CD4-positive, alpha-beta T cell (primary cell): ENCODE results near the gene PHKB. TPM values are rescaled to one million over a fixed set of nuclear protein-coding genes. Genes with fewer than 3 reads are reported as not detected.
"Not testable (repeated sequence)": the region's sequence is repeated elsewhere in the genome, so short reads cannot be mapped to it uniquely, and the experiment has no call there.

Source experiments
- ATAC-seq: fragments of 200-7000 bp; cut with Tn5 transposase; one replicate; pipeline ENCODE4 v1.10.0; 2022; ENCODE audit warnings: mild to moderate bottlenecking; ENCODE audit not compliant: poor library complexity
- CTCF ChIA-PET: fragments of 350-600 bp; sonication (Branson Sonifier 250); formaldehyde crosslinking; loops from one replicate; lab custom pipeline; 2021; ENCODE audit warnings: antibody characterized with exemption, inconsistent platforms; lab: Charles Lee
- POLR2A ChIA-PET: fragments of 350-600 bp; sonication (Branson Sonifier 250); formaldehyde crosslinking; loops from one replicate; lab custom pipeline; 2021; ENCODE audit warnings: antibody characterized with exemption, inconsistent platforms; lab: Charles Lee
- DNase-seq, 14 experiments: peaks; one replicate each; pipeline ENCODE4 v3.0.0-alpha.2; 2013 to 2020; ENCODE audit warnings: mixed read lengths in 2 of 14
- H3K27ac ChIP-seq, 2 donors: one replicate each; pipeline versions ENCODE4 v1.5.1 to v1.7.0; 2013; ENCODE audit warnings: low read length in 2 of 2, low read depth in 1 of 2, mild to moderate bottlenecking in 1 of 2
- H3K27me3 ChIP-seq, 2 experiments: 1 replicate in 1 of 2; 2 replicates in 1 of 2; pipeline versions ENCODE4 v1.6.1 to v1.7.0; 2013; ENCODE audit warnings: low read length in 2 of 2, control low read depth in 1 of 2, mild to moderate bottlenecking in 1 of 2, moderate library complexity in 1 of 2; ENCODE audit not compliant: insufficient read depth in 2 of 2, control insufficient read depth in 1 of 2
- H3K36me3 ChIP-seq: one replicate; pipeline ENCODE4 v1.6.1; 2013; ENCODE audit warnings: low read length, control low read depth; ENCODE audit not compliant: insufficient read depth
- H3K4me1 ChIP-seq: one replicate; pipeline ENCODE4 v1.6.1; 2013; ENCODE audit warnings: low read length, control low read depth; ENCODE audit not compliant: insufficient read depth
- H3K4me3 ChIP-seq: one replicate; pipeline ENCODE4 v1.5.1; 2013; ENCODE audit warnings: mild to moderate bottlenecking, low read length, moderate library complexity
- H3K9me3 ChIP-seq, 2 experiments: 1 replicate in 1 of 2; 2 replicates in 1 of 2; pipeline versions ENCODE4 v1.6.1 to v1.7.0; 2013; ENCODE audit warnings: low read length in 2 of 2, mild to moderate bottlenecking in 2 of 2, control low read depth in 1 of 2, moderate library complexity in 1 of 2; ENCODE audit not compliant: control insufficient read depth in 1 of 2, insufficient read depth in 1 of 2
- H3K27ac Mint-ChIP-seq: one replicate; pipeline ENCODE4 v1.8.0; 2020; ENCODE audit warnings: mixed read lengths
- H3K27me3 Mint-ChIP-seq: one replicate; pipeline ENCODE4 v1.8.0; 2021; ENCODE audit warnings: mixed read lengths
- H3K36me3 Mint-ChIP-seq: one replicate; pipeline ENCODE4 v1.8.0; 2021; ENCODE audit warnings: low read depth, mixed read lengths
- H3K4me1 Mint-ChIP-seq: one replicate; pipeline ENCODE4 v1.8.0; 2021; ENCODE audit warnings: low read depth, mixed read lengths
- H3K4me3 Mint-ChIP-seq: one replicate; pipeline ENCODE4 v1.8.0; 2020; ENCODE audit warnings: mild to moderate bottlenecking, mixed read lengths
- H3K9me3 Mint-ChIP-seq: one replicate; pipeline ENCODE4 v1.8.0; 2020; ENCODE audit warnings: mixed read lengths
- intact Hi-C, 2 experiments: fragments of 100-400 bp; cut with DNase I in 1 of 2; cut with micrococcal nuclease in 1 of 2; formaldehyde crosslinking; loops; one replicate each; pipeline versions ENCODE4 v1.15.1 to v1.9.0; 2023 to 2025; cut with DNase I, micrococcal nuclease
- total RNA-seq, 174 experiments: library from RNA in 2 of 174; stranded (reverse) in 2 of 174; gene quantifications; one replicate each; pipeline ENCODE4 v1.2.3 and lab custom pipeline; 2021 to 2026
- TF ChIP-seq, protein P1 (sequence below): fragments of 200-600 bp; IDR thresholded peaks from one replicate; pipeline ENCODE4 v1.8.0; 2022; ENCODE audit warnings: antibody characterized with exemption, mild to moderate bottlenecking

PHKB gene
- total RNA-seq, 2 experiments from 2014 or later: 28.8 to 31.3 TPM

DNA sequence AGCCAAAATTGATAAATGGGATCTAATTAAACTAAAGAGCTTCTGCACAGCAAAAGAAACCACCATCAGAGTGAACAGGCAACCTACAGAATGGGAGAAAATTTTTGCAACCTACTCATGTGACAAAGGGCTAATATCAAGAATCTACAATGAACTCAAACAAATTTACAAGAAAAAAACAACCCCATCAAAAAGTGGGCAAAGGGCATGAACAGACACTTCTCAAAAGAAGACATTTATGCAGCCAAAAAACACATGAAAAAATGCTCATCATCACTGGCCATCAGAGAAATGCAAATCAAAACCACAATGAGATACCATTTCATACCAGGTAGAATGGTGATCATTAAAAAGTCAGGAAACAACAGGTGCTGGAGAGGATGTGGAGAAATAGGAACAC lies 18.2 kb upstream of the PHKB start:
- H3K27me3 Mint-ChIP-seq, H3K27ac Mint-ChIP-seq, H3K4me3 Mint-ChIP-seq, H3K9me3 ChIP-seq, H3K27me3 ChIP-seq, H3K27ac ChIP-seq, intact Hi-C loops, H3K9me3 Mint-ChIP-seq, DNase-seq, H3K4me1 ChIP-seq, ATAC-seq, POLR2A ChIA-PET, H3K4me3 ChIP-seq: not testable (repeated sequence)
- H3K36me3 Mint-ChIP-seq: peaks cover 81% of the 10 kb centered on the region
- peaks cover 44% of the 10 kb centered on the region for H3K4me1 Mint-ChIP-seq
- peaks cover 15% of the 10 kb centered on the region for H3K36me3 ChIP-seq
- CTCF ChIA-PET: interaction anchor here (0.6 kb wide), 1 partner anchor 13 kb away, joined by 3 read pairs; no protein-coding TSS in a partner anchor

DNA sequence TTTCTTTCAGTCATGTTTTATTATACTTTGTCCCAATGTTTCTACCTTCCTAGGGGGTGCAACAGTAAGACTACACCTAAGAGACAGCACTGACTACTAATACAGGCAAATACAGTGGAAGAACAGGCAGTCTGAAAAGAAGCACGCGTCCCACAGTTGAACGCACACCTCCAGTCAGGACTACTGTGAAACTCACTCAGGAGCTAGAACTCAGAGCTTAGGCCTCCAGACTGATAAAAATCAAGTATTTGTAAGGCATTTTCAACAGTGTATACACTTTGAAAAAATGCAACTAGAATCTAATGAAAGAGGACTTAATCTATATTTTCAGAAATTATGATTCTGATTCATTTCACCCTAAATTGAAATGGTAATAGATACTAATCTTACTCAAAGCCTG lies 14.7 kb upstream of the PHKB start:
- intact Hi-C loops: no loop called here
- no peaks in the 10 kb centered on the region for H3K9me3 ChIP-seq
- CTCF ChIA-PET: no interaction called here
- H3K4me1 Mint-ChIP-seq: peaks cover 40% of the 10 kb centered on the region
- TF ChIP-seq, protein P1, sequence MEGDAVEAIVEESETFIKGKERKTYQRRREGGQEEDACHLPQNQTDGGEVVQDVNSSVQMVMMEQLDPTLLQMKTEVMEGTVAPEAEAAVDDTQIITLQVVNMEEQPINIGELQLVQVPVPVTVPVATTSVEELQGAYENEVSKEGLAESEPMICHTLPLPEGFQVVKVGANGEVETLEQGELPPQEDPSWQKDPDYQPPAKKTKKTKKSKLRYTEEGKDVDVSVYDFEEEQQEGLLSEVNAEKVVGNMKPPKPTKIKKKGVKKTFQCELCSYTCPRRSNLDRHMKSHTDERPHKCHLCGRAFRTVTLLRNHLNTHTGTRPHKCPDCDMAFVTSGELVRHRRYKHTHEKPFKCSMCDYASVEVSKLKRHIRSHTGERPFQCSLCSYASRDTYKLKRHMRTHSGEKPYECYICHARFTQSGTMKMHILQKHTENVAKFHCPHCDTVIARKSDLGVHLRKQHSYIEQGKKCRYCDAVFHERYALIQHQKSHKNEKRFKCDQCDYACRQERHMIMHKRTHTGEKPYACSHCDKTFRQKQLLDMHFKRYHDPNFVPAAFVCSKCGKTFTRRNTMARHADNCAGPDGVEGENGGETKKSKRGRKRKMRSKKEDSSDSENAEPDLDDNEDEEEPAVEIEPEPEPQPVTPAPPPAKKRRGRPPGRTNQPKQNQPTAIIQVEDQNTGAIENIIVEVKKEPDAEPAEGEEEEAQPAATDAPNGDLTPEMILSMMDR: no peak
- H3K9me3 Mint-ChIP-seq: peaks cover 3% of the 10 kb centered on the region
- H3K27me3 ChIP-seq: no peaks in the 10 kb centered on the region
- peaks cover 31% of the 10 kb centered on the region for H3K36me3 ChIP-seq
- no peak overlapping the region for H3K27ac Mint-ChIP-seq
- H3K4me1 ChIP-seq: no peaks in the 10 kb centered on the region
- no peak for DNase-seq
- H3K36me3 Mint-ChIP-seq: peaks cover 81% of the 10 kb centered on the region
- H3K4me3 ChIP-seq: no peak overlapping the region
- no peak overlapping the region for H3K27ac ChIP-seq
- no peaks in the 10 kb centered on the region for H3K27me3 Mint-ChIP-seq
- POLR2A ChIA-PET: no interaction called here
- ATAC-seq: no peak
- H3K4me3 Mint-ChIP-seq: no peak overlapping the region

DNA sequence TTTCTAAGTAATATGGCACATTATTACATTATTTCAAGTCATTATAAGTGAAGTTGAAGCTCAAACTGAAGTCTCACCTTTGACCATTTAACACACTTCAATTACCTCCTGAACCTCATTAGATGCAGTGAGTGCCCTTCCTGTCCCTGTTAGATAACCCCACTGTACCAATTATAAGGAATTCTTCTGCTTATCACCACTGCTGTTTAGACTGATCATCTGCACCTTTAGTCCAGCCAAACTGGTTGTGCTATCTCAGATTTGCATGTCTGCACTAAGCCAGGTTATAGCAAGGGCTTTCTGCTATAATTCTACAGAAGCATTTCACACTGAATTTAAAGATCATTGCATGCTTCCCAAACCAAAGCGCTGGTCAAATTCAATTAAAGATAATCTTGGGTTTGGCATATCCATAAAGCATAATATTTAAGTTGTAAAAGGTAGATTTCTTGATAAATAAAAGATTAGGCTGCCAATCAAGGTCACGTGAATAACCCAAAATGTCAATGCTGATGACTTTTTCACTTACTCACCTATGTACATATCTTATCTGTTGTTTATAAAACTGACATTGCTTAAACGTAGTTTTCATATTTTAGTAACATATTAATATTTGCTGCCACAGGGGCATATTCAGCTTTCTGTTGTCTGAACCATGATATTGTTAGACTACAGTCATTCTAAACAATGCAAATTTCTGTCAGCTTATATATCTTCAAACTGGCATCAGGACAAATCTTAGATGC lies 12.1 kb upstream of the PHKB start:
- TF ChIP-seq, protein P1: no peak
- CTCF ChIA-PET: interaction anchor here (0.6 to 1.0 kb wide), 2 partner anchors 14 to 34 kb away, joined by 3 to 4 read pairs; no protein-coding TSS in a partner anchor
- H3K27ac ChIP-seq: no peak overlapping the region
- Mint-ChIP-seq H3K4me3 (no peak overlapping the region), H3K9me3 (no peaks in the 10 kb centered on the region), H3K36me3 (peaks cover 87% of the 10 kb centered on the region), H3K27me3 (no peaks in the 10 kb centered on the region), H3K4me1 (peaks cover 46% of the 10 kb centered on the region), H3K27ac (no peak overlapping the region)
- POLR2A ChIA-PET: interaction anchor here (1.1 to 3.0 kb wide), 2 partner anchors 11 to 13 kb away, joined by 3 to 11 read pairs; partner anchors contain the start of genes ITFG1 and PHKB
- intact Hi-C loops: no loop called here
- ATAC-seq (no peak), DNase-seq (no peak)
- H3K4me1 ChIP-seq: no peaks in the 10 kb centered on the region
- no peaks in the 10 kb centered on the region for H3K27me3 ChIP-seq
- H3K9me3 ChIP-seq: no peaks in the 10 kb centered on the region
- H3K36me3 ChIP-seq: peaks cover 49% of the 10 kb centered on the region
- no peak overlapping the region for H3K4me3 ChIP-seq
